CD14-positive monocyte (primary cell): ENCODE results near the gene ATP11A. TPM values are rescaled to one million over a fixed set of nuclear protein-coding genes. Genes with fewer than 3 reads are reported as not detected.
A peak's percentile ranks its signal among the peaks of the same experiment; 100 is the strongest.

Experiments used
- DNase-seq, 3 donors: peaks; one replicate each; pipeline ENCODE4 v3.0.0-alpha.2; 2011 to 2022
- H2AFZ ChIP-seq: 2 replicates; pipeline ENCODE4 v1.6.0; 2012; ENCODE audit warnings: mild to moderate bottlenecking, low read depth, low read length, inconsistent platforms; ENCODE audit not compliant: insufficient read depth, poor library complexity, severe bottlenecking
- H3K27ac ChIP-seq, 2 donors: 1 replicate in 1 of 2; 2 replicates in 1 of 2; pipeline ENCODE4 v1.5.1; 2012 to 2013; ENCODE audit warnings: low read length in 2 of 2, control low read depth in 1 of 2, inconsistent platforms in 1 of 2, low read depth in 1 of 2, mild to moderate bottlenecking in 1 of 2
- H3K27me3 ChIP-seq, 2 donors: one replicate each; pipeline versions ENCODE4 v1.6.0 to v1.6.1; 2011 to 2013; ENCODE audit warnings: low read length in 2 of 2; ENCODE audit not compliant: control insufficient read depth in 2 of 2, insufficient read depth in 2 of 2
- H3K36me3 ChIP-seq, 2 donors: replicated peaks in 1 of 2; 1 replicate in 1 of 2; 2 replicates in 1 of 2; pipeline versions ENCODE4 v1.5.1 to v1.6.1; 2012 to 2013; ENCODE audit warnings: low read length in 2 of 2, control low read depth in 1 of 2, inconsistent platforms in 1 of 2, mild to moderate bottlenecking in 1 of 2; ENCODE audit not compliant: insufficient read depth in 2 of 2, control insufficient read depth in 1 of 2
- H3K4me1 ChIP-seq, 2 donors: 1 replicate in 1 of 2; 2 replicates in 1 of 2; pipeline versions ENCODE4 v1.5.1 to v1.6.1; 2012 to 2013; ENCODE audit warnings: low read length in 2 of 2, control low read depth in 1 of 2, inconsistent platforms in 1 of 2, mild to moderate bottlenecking in 1 of 2, moderate library complexity in 1 of 2; ENCODE audit not compliant: insufficient read depth in 2 of 2, control insufficient read depth in 1 of 2
- H3K4me2 ChIP-seq: replicated peaks from 2 replicates; pipeline ENCODE3; 2012; ENCODE audit warnings: low read length, moderate library complexity, mild to moderate bottlenecking; ENCODE audit not compliant: poor library complexity, severe bottlenecking; ENCODE audit errors: extremely low read depth
- H3K4me3 ChIP-seq, 3 experiments: fragments of 200-600 bp in 1 of 3; sonication (generic) in 1 of 3; replicated peaks in 1 of 3; 1 replicate in 2 of 3; 2 replicates in 1 of 3; pipeline ENCODE4 v1.5.1; 2011 to 2013; ENCODE audit warnings: low read length in 3 of 3, mild to moderate bottlenecking in 3 of 3, control low read depth in 2 of 3, low read depth in 2 of 3, inconsistent platforms in 1 of 3, moderate library complexity in 1 of 3
- H3K79me2 ChIP-seq: 2 replicates; pipeline ENCODE4 v1.6.0; 2012; ENCODE audit warnings: mild to moderate bottlenecking, control low read depth, inconsistent platforms, low read length, moderate library complexity; ENCODE audit not compliant: insufficient read depth
- H3K9ac ChIP-seq: 2 replicates; pipeline ENCODE4 v1.6.0; 2017; ENCODE audit warnings: low read length, mild to moderate bottlenecking; ENCODE audit not compliant: insufficient read depth, poor library complexity, severe bottlenecking
- H3K9me3 ChIP-seq, 2 donors: replicated peaks in 1 of 2; 1 replicate in 1 of 2; 2 replicates in 1 of 2; pipeline versions ENCODE4 v1.5.1 to v1.6.1; 2012 to 2013; ENCODE audit warnings: low read length in 2 of 2, control low read depth in 1 of 2; ENCODE audit not compliant: control insufficient read depth in 1 of 2, insufficient read depth in 1 of 2
- H4K20me1 ChIP-seq: 2 replicates; pipeline ENCODE4 v1.6.0; 2012; ENCODE audit warnings: mild to moderate bottlenecking, low read length, control low read depth, moderate library complexity; ENCODE audit not compliant: insufficient read depth
- H3K27ac Mint-ChIP-seq, 7 donors: one replicate each; pipeline ENCODE4 v1.8.0; 2020; ENCODE audit warnings: mild to moderate bottlenecking in 7 of 7, mixed read lengths in 7 of 7, moderate library complexity in 6 of 7, inconsistent platforms in 2 of 7
- H3K27me3 Mint-ChIP-seq, 3 donors: one replicate each; pipeline ENCODE4 v1.8.0; 2021 to 2022; ENCODE audit warnings: low read depth in 3 of 3, mild to moderate bottlenecking in 3 of 3, mixed read lengths in 3 of 3, moderate library complexity in 3 of 3, inconsistent platforms in 1 of 3
- H3K36me3 Mint-ChIP-seq, 2 donors: one replicate each; pipeline ENCODE4 v1.8.0; 2020; ENCODE audit warnings: mixed read lengths in 2 of 2, inconsistent platforms in 1 of 2, mild to moderate bottlenecking in 1 of 2
- H3K4me1 Mint-ChIP-seq: one replicate; pipeline ENCODE4 v1.8.0; 2020; ENCODE audit warnings: mild to moderate bottlenecking, mixed read lengths
- H3K4me3 Mint-ChIP-seq, 2 donors: one replicate each; pipeline ENCODE4 v1.8.0; 2020; ENCODE audit warnings: mild to moderate bottlenecking in 2 of 2, mixed read lengths in 2 of 2, moderate library complexity in 1 of 2
- H3K9me3 Mint-ChIP-seq, 7 donors: one replicate each; pipeline ENCODE4 v1.8.0; 2020 to 2022; ENCODE audit warnings: mixed read lengths in 7 of 7, mild to moderate bottlenecking in 6 of 7, moderate library complexity in 6 of 7, inconsistent platforms in 2 of 7
- WGBS: methylation state at CpG from one replicate; pipeline ENCODE4 v1.1.5; 2013; ENCODE audit warnings: missing lambda C conversion rate; ENCODE audit not compliant: insufficient coverage; 5-methylcytosine and 5-hydroxymethylcytosine counted together
- intact Hi-C, 2 donors: fragments of 100-400 bp; cut with micrococcal nuclease; formaldehyde crosslinking; loops; one replicate each; pipeline versions ENCODE4 v1.15.0 to v1.15.1; 2023
- polyA plus RNA-seq, 3 donors: library from polyadenylated mRNA; depleted of rRNA in 1 of 3; unstranded in 2 of 3; stranded (reverse) in 1 of 3; fragments of 300-500 nt in 2 of 3; fragments of >200 nt in 1 of 3; fragmentation: Illumina TruSeq in 2 of 3; gene quantifications; 1 replicate in 2 of 3; 2 replicates in 1 of 3; pipeline ENCODE4 v1.2.3, GENCODE V29; 2012 to 2021
- TF ChIP-seq, protein P1 (sequence below): fragments of 200-600 bp; IDR thresholded peaks from one replicate; pipeline ENCODE4 v1.8.0; 2022; ENCODE audit warnings: antibody characterized with exemption, mild to moderate bottlenecking

The ATP11A gene
- polyA plus RNA-seq, 3 donors, result 7.2 to 45.4 (median 7.6) TPM

DNA sequence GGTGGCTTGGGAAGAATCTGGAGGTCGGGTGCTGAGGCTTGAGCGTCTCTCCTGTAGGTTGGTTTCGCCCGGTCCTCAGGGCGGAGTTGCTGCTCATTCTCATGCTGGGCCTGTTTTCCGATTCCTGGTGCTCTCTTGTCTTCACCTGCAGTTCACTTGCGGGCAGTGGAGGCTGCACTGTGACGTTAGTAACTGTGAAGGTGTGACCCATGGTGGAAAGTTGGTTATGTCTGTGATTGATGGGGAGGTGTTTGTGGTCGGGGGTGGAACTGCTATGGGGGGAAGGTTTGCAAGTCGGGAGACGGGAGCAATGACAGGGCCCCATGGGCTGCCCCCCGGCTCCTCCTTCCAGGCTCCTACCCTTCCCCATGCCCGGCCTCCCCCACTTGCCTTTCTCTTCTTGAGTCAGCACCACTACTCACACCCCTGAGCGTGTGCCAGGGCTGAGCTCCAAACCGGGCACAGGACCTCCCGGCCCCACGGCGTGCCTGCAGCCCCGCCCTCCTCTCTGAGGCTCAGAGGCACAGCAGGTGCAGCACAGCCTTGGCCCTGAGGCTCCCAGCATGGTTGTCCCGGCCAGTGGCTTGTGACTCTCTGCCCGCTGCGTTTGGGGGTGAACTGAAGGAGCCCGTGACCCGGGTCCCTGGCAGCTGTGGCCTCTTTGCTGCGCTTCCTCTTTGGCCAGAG lies 79.1 kb downstream of the ATP11A start:
- Histone ChIP-seq H3K27ac (peak overlapping the region; percentile 88), H3K4me2 (no peak overlapping the region), H3K4me3 (no peak overlapping the region), H4K20me1 (peaks cover 95% of the 10 kb centered on the region), H3K27me3 (no peaks in the 10 kb centered on the region), H3K4me1 (peaks cover 25 to 31% of the 10 kb centered on the region in 2 donors), H3K79me2 (peaks cover 87% of the 10 kb centered on the region), H3K36me3 (peaks cover 8 to 33% of the 10 kb centered on the region in 2 donors), H3K9ac (no peak overlapping the region), H3K9me3 (no peaks in the 10 kb centered on the region), H2AFZ (no peak overlapping the region)
- H3K27me3 Mint-ChIP-seq, result peaks cover 0 to 4% (median 3%) of the 10 kb centered on the region in 3 donors
- intact Hi-C loops, result no loop called here
- H3K4me1 Mint-ChIP-seq, result peaks cover 34% of the 10 kb centered on the region
- no peaks in the 10 kb centered on the region for H3K9me3 Mint-ChIP-seq
- TF ChIP-seq, protein P1, sequence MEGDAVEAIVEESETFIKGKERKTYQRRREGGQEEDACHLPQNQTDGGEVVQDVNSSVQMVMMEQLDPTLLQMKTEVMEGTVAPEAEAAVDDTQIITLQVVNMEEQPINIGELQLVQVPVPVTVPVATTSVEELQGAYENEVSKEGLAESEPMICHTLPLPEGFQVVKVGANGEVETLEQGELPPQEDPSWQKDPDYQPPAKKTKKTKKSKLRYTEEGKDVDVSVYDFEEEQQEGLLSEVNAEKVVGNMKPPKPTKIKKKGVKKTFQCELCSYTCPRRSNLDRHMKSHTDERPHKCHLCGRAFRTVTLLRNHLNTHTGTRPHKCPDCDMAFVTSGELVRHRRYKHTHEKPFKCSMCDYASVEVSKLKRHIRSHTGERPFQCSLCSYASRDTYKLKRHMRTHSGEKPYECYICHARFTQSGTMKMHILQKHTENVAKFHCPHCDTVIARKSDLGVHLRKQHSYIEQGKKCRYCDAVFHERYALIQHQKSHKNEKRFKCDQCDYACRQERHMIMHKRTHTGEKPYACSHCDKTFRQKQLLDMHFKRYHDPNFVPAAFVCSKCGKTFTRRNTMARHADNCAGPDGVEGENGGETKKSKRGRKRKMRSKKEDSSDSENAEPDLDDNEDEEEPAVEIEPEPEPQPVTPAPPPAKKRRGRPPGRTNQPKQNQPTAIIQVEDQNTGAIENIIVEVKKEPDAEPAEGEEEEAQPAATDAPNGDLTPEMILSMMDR, result no peak
- DNase-seq, result no peak
- WGBS, result 84% methylated on average over 19 of the region's 25 CpGs
- peak overlapping the region; percentile 15 to 49 for H3K4me3 Mint-ChIP-seq
- H3K27ac Mint-ChIP-seq, result peak overlapping the region; percentile 34 to 100 (median 98)
- H3K36me3 Mint-ChIP-seq, result peaks cover 32 to 63% of the 10 kb centered on the region in 2 donors

DNA sequence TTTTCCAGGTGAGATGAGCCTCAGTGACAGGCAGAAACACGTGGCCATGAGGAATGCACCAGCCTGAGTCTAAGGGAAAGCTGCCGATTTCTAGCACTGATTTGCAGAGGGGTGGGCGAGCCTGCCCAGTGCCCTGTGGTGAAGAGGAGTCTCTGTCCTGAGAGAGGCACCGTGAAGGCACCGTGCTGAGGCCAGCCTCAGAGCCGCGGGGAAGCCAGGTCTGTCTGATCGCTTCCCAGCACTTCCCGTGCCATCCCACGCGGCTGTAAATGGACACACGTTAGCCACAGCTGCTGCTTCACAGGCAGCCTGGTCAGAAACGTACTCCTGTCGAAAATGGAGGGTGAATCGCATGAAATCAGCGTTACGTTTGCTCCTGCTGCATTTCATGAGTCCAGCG lies 79.8 kb downstream of the ATP11A start:
- intact Hi-C loops, result no loop called here
- Histone ChIP-seq H3K9me3 (no peaks in the 10 kb centered on the region), H3K79me2 (peaks cover 87% of the 10 kb centered on the region), H4K20me1 (peaks cover 95% of the 10 kb centered on the region), H3K27ac (peak overlapping the region in 1 of 2 donors; percentile 88), H2AFZ (no peak overlapping the region), H3K4me2 (no peak overlapping the region), H3K9ac (no peak overlapping the region), H3K36me3 (peaks cover 8 to 34% of the 10 kb centered on the region in 2 donors), H3K4me1 (peaks cover 25 to 31% of the 10 kb centered on the region in 2 donors), H3K4me3 (no peak overlapping the region), H3K27me3 (no peaks in the 10 kb centered on the region)
- H3K27me3 Mint-ChIP-seq, result peaks cover 0 to 4% (median 3%) of the 10 kb centered on the region in 3 donors
- peaks cover 37 to 63% of the 10 kb centered on the region in 2 donors for H3K36me3 Mint-ChIP-seq
- H3K4me3 Mint-ChIP-seq, result no peak overlapping the region
- H3K9me3 Mint-ChIP-seq, result no peaks in the 10 kb centered on the region
- peaks cover 34% of the 10 kb centered on the region for H3K4me1 Mint-ChIP-seq
- DNase-seq, result no peak
- peak overlapping the region in 5 of 7 donors; percentile 19 to 98 (median 38) for H3K27ac Mint-ChIP-seq
- TF ChIP-seq, protein P1, result no peak
- WGBS, result 92% methylated on average over 18 of the region's 18 CpGs
